ENCODE measurements around the gene ZFX. TPM values are rescaled to one million over a fixed set of nuclear protein-coding genes. Genes with fewer than 3 reads are reported as not detected.
"Not testable (repeated sequence)": the region's sequence is repeated elsewhere in the genome, so short reads cannot be mapped to it uniquely, and the experiment has no call there.

The ZFX gene
- total and polyA plus RNA-seq, 4 donors: 7.5 to 72.4 (median 32.5) TPM

GRCh38 chrX:24154490-24155034, 5.0 kb downstream of the ZFX start:
- H3K9ac ChIP-seq (ENCODE audit: insufficient read depth in 1 of 2, low read length in 2 of 2): no peak overlapping the region
- H3K36me3 ChIP-seq (ENCODE audit: control insufficient read depth in 4 of 4, insufficient read depth in 4 of 4, low read length in 4 of 4): peaks cover 0 to 3% (median 1%) of the 10 kb centered on the region in 4 donors
- ATAC-seq (ENCODE audit: insufficient read depth, low FRiP score) (no peak), DNase-seq (no peak)
- H3K27ac ChIP-seq (ENCODE audit: low read depth in 1 of 2, low read length in 1 of 2): no peak overlapping the region
- 70 to 74% methylated on average over 8 of the region's 8 CpGs for WGBS, 2 donors
- no peaks in the 10 kb centered on the region for H3K27me3 ChIP-seq (ENCODE audit: control insufficient read depth in 3 of 3, insufficient read depth in 3 of 3, low read length in 2 of 3)
- TF ChIP-seq, protein P1, sequence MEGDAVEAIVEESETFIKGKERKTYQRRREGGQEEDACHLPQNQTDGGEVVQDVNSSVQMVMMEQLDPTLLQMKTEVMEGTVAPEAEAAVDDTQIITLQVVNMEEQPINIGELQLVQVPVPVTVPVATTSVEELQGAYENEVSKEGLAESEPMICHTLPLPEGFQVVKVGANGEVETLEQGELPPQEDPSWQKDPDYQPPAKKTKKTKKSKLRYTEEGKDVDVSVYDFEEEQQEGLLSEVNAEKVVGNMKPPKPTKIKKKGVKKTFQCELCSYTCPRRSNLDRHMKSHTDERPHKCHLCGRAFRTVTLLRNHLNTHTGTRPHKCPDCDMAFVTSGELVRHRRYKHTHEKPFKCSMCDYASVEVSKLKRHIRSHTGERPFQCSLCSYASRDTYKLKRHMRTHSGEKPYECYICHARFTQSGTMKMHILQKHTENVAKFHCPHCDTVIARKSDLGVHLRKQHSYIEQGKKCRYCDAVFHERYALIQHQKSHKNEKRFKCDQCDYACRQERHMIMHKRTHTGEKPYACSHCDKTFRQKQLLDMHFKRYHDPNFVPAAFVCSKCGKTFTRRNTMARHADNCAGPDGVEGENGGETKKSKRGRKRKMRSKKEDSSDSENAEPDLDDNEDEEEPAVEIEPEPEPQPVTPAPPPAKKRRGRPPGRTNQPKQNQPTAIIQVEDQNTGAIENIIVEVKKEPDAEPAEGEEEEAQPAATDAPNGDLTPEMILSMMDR (IDR thresholded peaks at IDR 0.05; ENCODE audit: control extremely low read depth, extremely low read depth): no peak
- H3K9me3 ChIP-seq (ENCODE audit: control insufficient read depth in 4 of 4, insufficient read depth in 3 of 4, low read length in 3 of 4): no peaks in the 10 kb centered on the region
- H3K4me3 ChIP-seq: no peak overlapping the region
- peaks cover 6 to 33% (median 10%) of the 10 kb centered on the region in 5 donors for H3K4me1 ChIP-seq (ENCODE audit: control insufficient read depth in 5 of 5, insufficient read depth in 5 of 5, low read length in 5 of 5)

GRCh38 chrX:24155747-24156146, 6.2 kb downstream of the ZFX start:
- H3K27ac ChIP-seq (ENCODE audit: low read depth in 1 of 2, low read length in 1 of 2); H3K4me3 ChIP-seq; H3K9ac ChIP-seq (ENCODE audit: insufficient read depth in 1 of 2, low read length in 2 of 2); DNase-seq; H3K27me3 ChIP-seq (ENCODE audit: control insufficient read depth in 3 of 3, insufficient read depth in 3 of 3, low read length in 2 of 3); H3K9me3 ChIP-seq (ENCODE audit: control insufficient read depth in 4 of 4, insufficient read depth in 3 of 4, low read length in 3 of 4); ATAC-seq (ENCODE audit: insufficient read depth, low FRiP score); H3K36me3 ChIP-seq (ENCODE audit: control insufficient read depth in 4 of 4, insufficient read depth in 4 of 4, low read length in 4 of 4): not testable (repeated sequence)
- 89 to 92% methylated on average over 7 of the region's 7 CpGs for WGBS, 2 donors
- peaks cover 6 to 33% (median 10%) of the 10 kb centered on the region in 5 donors for H3K4me1 ChIP-seq (ENCODE audit: control insufficient read depth in 5 of 5, insufficient read depth in 5 of 5, low read length in 5 of 5)

- ATAC-seq (ENCODE audit: insufficient read depth, low FRiP score) (no peak), DNase-seq (no peak)
- Histone ChIP-seq H3K4me3 (no peak overlapping the region), H3K36me3 (ENCODE audit: control insufficient read depth in 4 of 4, insufficient read depth in 4 of 4, low read length in 4 of 4) (peaks cover 0 to 3% (median 1%) of the 10 kb centered on the region in 4 donors), H3K27me3 (ENCODE audit: control insufficient read depth in 3 of 3, insufficient read depth in 3 of 3, low read length in 2 of 3) (no peaks in the 10 kb centered on the region), H3K27ac (ENCODE audit: low read depth in 1 of 2, low read length in 1 of 2) (no peak overlapping the region), H3K9ac (ENCODE audit: insufficient read depth in 1 of 2, low read length in 2 of 2) (no peak overlapping the region), H3K4me1 (ENCODE audit: control insufficient read depth in 5 of 5, insufficient read depth in 5 of 5, low read length in 5 of 5) (peaks cover 5 to 33% (median 10%) of the 10 kb centered on the region in 5 donors), H3K9me3 (ENCODE audit: control insufficient read depth in 4 of 4, insufficient read depth in 3 of 4, low read length in 3 of 4) (no peaks in the 10 kb centered on the region)
- TF ChIP-seq, protein P1 (IDR thresholded peaks at IDR 0.05; ENCODE audit: control extremely low read depth, extremely low read depth): no peak
- WGBS, 2 donors: 88 to 89% methylated on average over 4 of the region's 4 CpGs
Observed at GRCh38 chrX:24156177-24156576, 6.6 kb downstream of the ZFX start.

DNA sequence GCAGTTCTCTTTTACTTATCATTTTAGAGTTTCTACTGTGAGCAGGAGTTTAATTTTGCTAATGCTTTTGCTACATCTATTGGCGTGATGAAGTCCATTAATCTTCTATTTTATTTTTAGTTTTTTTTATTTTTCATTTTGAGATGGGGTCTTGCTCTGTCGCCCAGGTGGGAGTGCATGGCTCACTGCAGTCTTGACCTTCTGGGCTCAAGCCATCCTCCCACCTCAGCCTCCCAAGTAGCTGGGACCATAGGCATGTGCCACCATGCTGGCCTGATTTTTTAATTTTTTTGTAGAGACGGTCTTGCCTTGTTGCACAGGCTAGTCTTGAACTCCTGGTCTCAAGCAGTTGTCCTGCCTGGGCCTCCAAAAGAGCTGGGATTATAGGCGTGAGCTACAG, 9.4 kb downstream of the ZFX start:
- no peak for DNase-seq
- Histone ChIP-seq H3K9ac (ENCODE audit: insufficient read depth in 1 of 2, low read length in 2 of 2) (no peak overlapping the region), H3K27me3 (ENCODE audit: control insufficient read depth in 3 of 3, insufficient read depth in 3 of 3, low read length in 2 of 3) (no peaks in the 10 kb centered on the region), H3K9me3 (ENCODE audit: control insufficient read depth in 4 of 4, insufficient read depth in 3 of 4, low read length in 3 of 4) (no peaks in the 10 kb centered on the region), H3K36me3 (ENCODE audit: control insufficient read depth in 4 of 4, insufficient read depth in 4 of 4, low read length in 4 of 4) (peaks cover 0 to 5% (median 1%) of the 10 kb centered on the region in 4 donors), H3K27ac (ENCODE audit: low read depth in 1 of 2, low read length in 1 of 2) (no peak overlapping the region), H3K4me1 (ENCODE audit: control insufficient read depth in 5 of 5, insufficient read depth in 5 of 5, low read length in 5 of 5) (peaks cover 0 to 10% (median 2%) of the 10 kb centered on the region in 5 donors), H3K4me3 (no peak overlapping the region)
- WGBS, 2 donors: 94 to 98% methylated on average over 4 of the region's 4 CpGs
- TF ChIP-seq, protein P1 (IDR thresholded peaks at IDR 0.05; ENCODE audit: control extremely low read depth, extremely low read depth): no peak
- no peak for ATAC-seq (ENCODE audit: insufficient read depth, low FRiP score)
